ENCODE data around the gene SHISAL2A.
A peak's percentile ranks its signal among the peaks of the same experiment; 100 is the strongest.

The SHISAL2A gene

DNA sequence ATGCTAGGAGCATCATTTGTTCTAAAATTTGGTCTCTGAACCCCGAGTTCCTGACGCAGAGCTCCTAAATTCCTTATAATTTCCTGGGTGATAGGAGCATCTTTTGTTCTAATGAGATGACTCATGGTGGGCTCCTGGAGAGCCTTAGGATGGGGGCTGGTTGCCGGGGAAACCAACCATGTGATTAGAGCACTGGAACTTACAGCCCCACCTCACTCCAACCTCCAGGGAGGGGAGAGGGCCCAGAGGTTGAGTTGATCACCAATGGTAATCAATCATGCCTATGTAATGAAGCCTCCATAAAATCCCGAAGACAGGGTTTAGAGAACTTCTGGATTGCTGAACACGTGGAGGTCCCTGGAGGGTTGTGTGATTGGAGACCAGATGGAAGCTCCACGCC, 7.7 kb downstream of the SHISAL2A start:
- no peaks in the 10 kb centered on the region for H3K79me2 ChIP-seq (ENCODE audit: control insufficient read depth, insufficient read depth, low read length)
- no peaks in the 10 kb centered on the region for H3K36me3 ChIP-seq (ENCODE audit: control insufficient read depth, insufficient read depth, low read length)
- H3K23ac ChIP-seq (ENCODE audit: low read length), result no peak overlapping the region
- no peaks in the 10 kb centered on the region for H3K27me3 ChIP-seq (ENCODE audit: insufficient read depth, low read length, poor library complexity)
- no CpG with 5 or more reads among the region's 6 CpGs for WGBS (ENCODE audit: extremely low coverage, insufficient coverage, low lambda C conversion rate)
- H3K79me1 ChIP-seq (ENCODE audit: low read length), result no peaks in the 10 kb centered on the region
- H3K56ac ChIP-seq (ENCODE audit: low read length), result no peak overlapping the region
- no peak overlapping the region for H3K9ac ChIP-seq (ENCODE audit: low read length)
- H3K18ac ChIP-seq (ENCODE audit: low read length), result no peak overlapping the region
- H3K27ac ChIP-seq (ENCODE audit: low read depth, low read length), result no peak overlapping the region
- H4K5ac ChIP-seq (ENCODE audit: low read length), result no peak overlapping the region
- H2BK5ac ChIP-seq (ENCODE audit: low read length), result no peak overlapping the region
- no peak overlapping the region for H3K4me2 ChIP-seq (ENCODE audit: low read length)
- H3K4me1 ChIP-seq (ENCODE audit: control insufficient read depth, low read depth, low read length), result peaks cover 16% of the 10 kb centered on the region
- no peak overlapping the region for H2BK120ac ChIP-seq (ENCODE audit: low read depth, low read length)
- DNase-seq, result peak; percentile 33
- H3K4me3 ChIP-seq (ENCODE audit: low read length), result no peak overlapping the region
- no peak overlapping the region for H3K4ac ChIP-seq (ENCODE audit: low read depth, low read length)
- no peak overlapping the region for H2AK5ac ChIP-seq (ENCODE audit: low read length)
- no peak overlapping the region for H2BK15ac ChIP-seq (replicated peaks; ENCODE audit: low read depth)
- no peak overlapping the region for H4K8ac ChIP-seq (ENCODE audit: low read depth, low read length)

DNA sequence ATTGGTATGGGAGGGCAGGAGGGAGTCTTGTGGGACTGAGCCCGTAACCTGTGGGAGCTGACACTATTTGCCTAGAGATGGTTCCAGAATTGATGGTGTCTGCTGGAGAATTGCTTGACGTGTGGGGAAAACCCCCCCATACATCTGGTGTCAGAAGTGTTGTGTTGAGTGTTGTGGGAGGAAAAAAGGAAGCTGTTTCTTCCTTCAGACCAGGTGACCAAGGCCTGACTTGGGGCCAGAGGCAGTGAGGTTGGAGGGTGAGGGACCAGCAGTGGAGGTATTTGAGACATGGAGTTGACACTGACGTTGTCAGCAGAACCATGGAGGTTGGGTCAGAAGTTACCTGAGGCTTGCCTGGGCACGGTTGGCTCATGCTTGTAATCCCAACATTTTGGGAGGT, 8.3 kb downstream of the SHISAL2A start:
- no peaks in the 10 kb centered on the region for H3K79me2 ChIP-seq (ENCODE audit: control insufficient read depth, insufficient read depth, low read length)
- no peak overlapping the region for H2BK15ac ChIP-seq (replicated peaks; ENCODE audit: low read depth)
- H3K4me3 ChIP-seq (ENCODE audit: low read length), result no peak overlapping the region
- H2AK5ac ChIP-seq (ENCODE audit: low read length), result no peak overlapping the region
- peaks cover 16% of the 10 kb centered on the region for H3K4me1 ChIP-seq (ENCODE audit: control insufficient read depth, low read depth, low read length)
- no peak for DNase-seq
- H4K8ac ChIP-seq (ENCODE audit: low read depth, low read length), result no peak overlapping the region
- no peaks in the 10 kb centered on the region for H3K79me1 ChIP-seq (ENCODE audit: low read length)
- H3K27me3 ChIP-seq (ENCODE audit: insufficient read depth, low read length, poor library complexity), result no peaks in the 10 kb centered on the region
- no peak overlapping the region for H3K23ac ChIP-seq (ENCODE audit: low read length)
- H2BK5ac ChIP-seq (ENCODE audit: low read length), result no peak overlapping the region
- no peak overlapping the region for H4K5ac ChIP-seq (ENCODE audit: low read length)
- no peak overlapping the region for H3K4me2 ChIP-seq (ENCODE audit: low read length)
- H3K56ac ChIP-seq (ENCODE audit: low read length), result no peak overlapping the region
- H3K18ac ChIP-seq (ENCODE audit: low read length), result no peak overlapping the region
- WGBS (ENCODE audit: extremely low coverage, insufficient coverage, low lambda C conversion rate), result no CpG with 5 or more reads among the region's 4 CpGs
- no peak overlapping the region for H3K27ac ChIP-seq (ENCODE audit: low read depth, low read length)
- no peak overlapping the region for H3K4ac ChIP-seq (ENCODE audit: low read depth, low read length)
- H2BK120ac ChIP-seq (ENCODE audit: low read depth, low read length), result no peak overlapping the region
- no peaks in the 10 kb centered on the region for H3K36me3 ChIP-seq (ENCODE audit: control insufficient read depth, insufficient read depth, low read length)
- no peak overlapping the region for H3K9ac ChIP-seq (ENCODE audit: low read length)

DNA sequence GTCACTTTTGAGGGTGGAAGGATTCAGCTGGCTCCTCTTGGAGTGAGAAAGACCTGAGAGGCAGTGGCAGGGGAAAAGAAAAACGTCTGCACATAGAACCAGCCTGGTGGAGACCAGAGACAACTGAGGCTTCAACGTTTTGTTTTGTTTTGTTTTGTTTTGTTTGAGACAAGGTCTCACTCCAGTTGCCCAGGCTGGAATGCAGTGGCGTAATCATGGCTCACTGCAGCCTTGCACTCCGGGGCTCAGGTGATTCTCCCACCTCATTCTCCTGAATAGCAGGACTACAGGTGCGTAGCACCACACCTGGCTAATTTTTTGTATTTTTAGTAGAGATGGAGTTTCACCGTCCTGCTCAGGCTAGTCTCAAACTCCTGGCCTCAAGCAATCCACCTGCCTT, 12.3 kb downstream of the SHISAL2A start:
- Histone ChIP-seq H3K4me2 (ENCODE audit: low read length) (no peak overlapping the region), H3K4me3 (ENCODE audit: low read length) (no peak overlapping the region), H3K4me1 (ENCODE audit: control insufficient read depth, low read depth, low read length) (no peaks in the 10 kb centered on the region), H3K27me3 (ENCODE audit: insufficient read depth, low read length, poor library complexity) (no peaks in the 10 kb centered on the region), H2BK5ac (ENCODE audit: low read length) (no peak overlapping the region), H3K56ac (ENCODE audit: low read length) (no peak overlapping the region), H4K8ac (ENCODE audit: low read depth, low read length) (no peak overlapping the region), H3K79me1 (ENCODE audit: low read length) (no peaks in the 10 kb centered on the region), H2BK15ac (replicated peaks; ENCODE audit: low read depth) (no peak overlapping the region), H3K4ac (ENCODE audit: low read depth, low read length) (no peak overlapping the region), H2BK120ac (ENCODE audit: low read depth, low read length) (no peak overlapping the region), H3K23ac (ENCODE audit: low read length) (no peak overlapping the region), H3K79me2 (ENCODE audit: control insufficient read depth, insufficient read depth, low read length) (no peaks in the 10 kb centered on the region), H3K36me3 (ENCODE audit: control insufficient read depth, insufficient read depth, low read length) (no peaks in the 10 kb centered on the region), H3K18ac (ENCODE audit: low read length) (no peak overlapping the region), H4K5ac (ENCODE audit: low read length) (no peak overlapping the region), H3K27ac (ENCODE audit: low read depth, low read length) (no peak overlapping the region), H3K9ac (ENCODE audit: low read length) (no peak overlapping the region), H2AK5ac (ENCODE audit: low read length) (no peak overlapping the region)
- WGBS (ENCODE audit: extremely low coverage, insufficient coverage, low lambda C conversion rate), result no CpG with 5 or more reads among the region's 6 CpGs
- no peak for DNase-seq

DNA sequence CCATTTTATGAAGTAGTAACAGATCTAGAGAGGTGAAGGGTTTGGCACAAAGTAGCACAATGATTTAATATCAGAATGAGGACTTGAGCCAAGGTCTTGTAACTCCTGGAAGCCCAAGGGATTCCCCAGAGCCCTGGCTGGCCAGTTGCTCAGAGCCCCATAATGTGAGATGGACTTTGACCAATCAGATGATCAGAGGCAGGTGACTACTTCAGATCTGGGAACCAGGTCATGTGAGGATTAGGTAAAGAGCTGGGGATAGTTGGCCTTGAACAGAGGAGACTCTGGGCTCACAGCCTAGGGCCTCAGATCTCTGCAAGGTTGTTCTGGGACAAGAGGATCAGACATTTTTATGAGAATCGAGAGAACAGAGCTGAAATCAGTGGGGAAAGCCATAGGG, 18.9 kb downstream of the SHISAL2A start:
- no peak overlapping the region for H2BK15ac ChIP-seq (replicated peaks; ENCODE audit: low read depth)

DNA sequence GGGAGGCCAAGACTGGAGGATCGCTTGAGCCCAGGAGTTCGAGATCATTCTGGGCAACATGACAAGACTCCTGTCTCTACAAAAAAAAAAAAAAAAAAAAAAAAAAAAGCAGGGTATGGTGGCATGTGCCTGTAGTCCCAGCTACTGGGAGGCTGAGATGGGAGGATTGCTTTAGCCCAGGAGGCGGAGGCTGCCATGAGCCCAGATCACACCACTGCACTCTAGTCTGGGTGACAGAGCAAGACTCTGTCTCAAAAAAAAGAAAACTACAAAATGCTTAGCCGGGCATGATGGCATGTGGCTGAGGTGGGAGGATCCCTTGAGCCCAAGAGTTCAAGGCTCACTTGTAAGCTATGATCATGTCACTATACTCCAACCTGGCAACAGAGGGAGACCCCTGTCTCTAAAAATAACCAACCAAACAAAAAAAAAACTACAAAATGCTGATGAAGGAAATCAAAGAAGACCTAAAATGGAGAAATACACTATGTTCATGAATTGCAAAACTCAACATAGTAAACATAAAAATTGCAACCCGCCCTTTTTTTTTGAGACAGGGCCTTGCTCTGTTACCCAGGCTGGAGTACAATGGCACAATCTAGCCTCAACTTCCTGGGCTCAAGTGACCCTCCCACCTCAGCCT, 20.4 kb downstream of the SHISAL2A start:
- H3K23ac ChIP-seq (ENCODE audit: low read length), result no peak overlapping the region
- no peaks in the 10 kb centered on the region for H3K27me3 ChIP-seq (ENCODE audit: insufficient read depth, low read length, poor library complexity)
- WGBS (ENCODE audit: extremely low coverage, insufficient coverage, low lambda C conversion rate), result no CpG with 5 or more reads among the region's 5 CpGs
- H3K79me2 ChIP-seq (ENCODE audit: control insufficient read depth, insufficient read depth, low read length), result no peaks in the 10 kb centered on the region
- no peak for DNase-seq
- no peak overlapping the region for H3K4me2 ChIP-seq (ENCODE audit: low read length)
- H2BK15ac ChIP-seq (replicated peaks; ENCODE audit: low read depth), result no peak overlapping the region
- no peak overlapping the region for H2BK5ac ChIP-seq (ENCODE audit: low read length)
- H4K5ac ChIP-seq (ENCODE audit: low read length), result no peak overlapping the region
- H2AK5ac ChIP-seq (ENCODE audit: low read length), result no peak overlapping the region
- H3K4ac ChIP-seq (ENCODE audit: low read depth, low read length), result no peak overlapping the region
- H3K4me3 ChIP-seq (ENCODE audit: low read length), result no peak overlapping the region
- H3K18ac ChIP-seq (ENCODE audit: low read length), result no peak overlapping the region
- H3K56ac ChIP-seq (ENCODE audit: low read length), result no peak overlapping the region
- no peaks in the 10 kb centered on the region for H3K79me1 ChIP-seq (ENCODE audit: low read length)
- H3K9ac ChIP-seq (ENCODE audit: low read length), result no peak overlapping the region
- no peak overlapping the region for H4K8ac ChIP-seq (ENCODE audit: low read depth, low read length)
- no peaks in the 10 kb centered on the region for H3K36me3 ChIP-seq (ENCODE audit: control insufficient read depth, insufficient read depth, low read length)
- H3K27ac ChIP-seq (ENCODE audit: low read depth, low read length), result no peak overlapping the region
- no peaks in the 10 kb centered on the region for H3K4me1 ChIP-seq (ENCODE audit: control insufficient read depth, low read depth, low read length)
- no peak overlapping the region for H2BK120ac ChIP-seq (ENCODE audit: low read depth, low read length)

More for the DNA sequence above, 18.9 kb downstream of the SHISAL2A start:
- no peak overlapping the region for H2AK5ac ChIP-seq (ENCODE audit: low read length)
- no peaks in the 10 kb centered on the region for H3K79me2 ChIP-seq (ENCODE audit: control insufficient read depth, insufficient read depth, low read length)
- no peak overlapping the region for H2BK120ac ChIP-seq (ENCODE audit: low read depth, low read length)
- DNase-seq, result no peak
- no CpG with 5 or more reads among the region's 1 CpG for WGBS (ENCODE audit: extremely low coverage, insufficient coverage, low lambda C conversion rate)
- no peak overlapping the region for H4K5ac ChIP-seq (ENCODE audit: low read length)
- no peak overlapping the region for H3K18ac ChIP-seq (ENCODE audit: low read length)
- no peak overlapping the region for H3K4me3 ChIP-seq (ENCODE audit: low read length)
- no peaks in the 10 kb centered on the region for H3K79me1 ChIP-seq (ENCODE audit: low read length)
- H3K9ac ChIP-seq (ENCODE audit: low read length), result no peak overlapping the region
- H3K4me2 ChIP-seq (ENCODE audit: low read length), result no peak overlapping the region
- no peak overlapping the region for H3K27ac ChIP-seq (ENCODE audit: low read depth, low read length)
- no peaks in the 10 kb centered on the region for H3K4me1 ChIP-seq (ENCODE audit: control insufficient read depth, low read depth, low read length)
- H4K8ac ChIP-seq (ENCODE audit: low read depth, low read length), result no peak overlapping the region
- H3K36me3 ChIP-seq (ENCODE audit: control insufficient read depth, insufficient read depth, low read length), result no peaks in the 10 kb centered on the region
- no peak overlapping the region for H3K23ac ChIP-seq (ENCODE audit: low read length)
- H3K27me3 ChIP-seq (ENCODE audit: insufficient read depth, low read length, poor library complexity), result no peaks in the 10 kb centered on the region
- H3K4ac ChIP-seq (ENCODE audit: low read depth, low read length), result no peak overlapping the region
- no peak overlapping the region for H3K56ac ChIP-seq (ENCODE audit: low read length)
- no peak overlapping the region for H2BK5ac ChIP-seq (ENCODE audit: low read length)

DNA sequence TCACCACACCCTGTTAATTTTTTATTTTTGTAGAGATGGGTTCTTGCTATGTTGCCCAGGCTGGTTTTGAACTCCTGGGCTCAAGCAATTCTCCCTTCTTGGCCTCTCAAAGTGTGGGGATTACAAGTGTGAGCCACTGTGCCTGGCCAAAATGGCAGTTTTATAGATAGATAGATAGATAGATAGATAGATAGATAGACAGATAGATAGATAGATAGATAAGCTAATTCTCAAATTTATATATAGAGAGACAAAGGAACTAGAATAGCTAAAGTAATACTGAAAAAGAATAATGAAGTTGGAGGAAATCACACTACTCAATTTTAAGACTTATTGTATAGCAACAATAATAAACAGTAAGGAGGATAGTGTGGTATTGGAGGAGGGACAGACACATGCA, 21.1 kb downstream of the SHISAL2A start:
- no peak overlapping the region for H3K23ac ChIP-seq (ENCODE audit: low read length)
- H3K79me1 ChIP-seq (ENCODE audit: low read length), result no peaks in the 10 kb centered on the region
- H4K8ac ChIP-seq (ENCODE audit: low read depth, low read length), result no peak overlapping the region
- no peak overlapping the region for H4K5ac ChIP-seq (ENCODE audit: low read length)
- H2BK120ac ChIP-seq (ENCODE audit: low read depth, low read length), result no peak overlapping the region
- H3K18ac ChIP-seq (ENCODE audit: low read length), result no peak overlapping the region
- H3K27me3 ChIP-seq (ENCODE audit: insufficient read depth, low read length, poor library complexity), result no peaks in the 10 kb centered on the region
- no peak overlapping the region for H3K4ac ChIP-seq (ENCODE audit: low read depth, low read length)
- H3K4me1 ChIP-seq (ENCODE audit: control insufficient read depth, low read depth, low read length), result no peaks in the 10 kb centered on the region
- H3K9ac ChIP-seq (ENCODE audit: low read length), result no peak overlapping the region
- no peak overlapping the region for H2BK5ac ChIP-seq (ENCODE audit: low read length)
- H3K27ac ChIP-seq (ENCODE audit: low read depth, low read length), result no peak overlapping the region
- no peaks in the 10 kb centered on the region for H3K79me2 ChIP-seq (ENCODE audit: control insufficient read depth, insufficient read depth, low read length)
- DNase-seq, result no peak
- H3K4me3 ChIP-seq (ENCODE audit: low read length), result no peak overlapping the region
- H3K56ac ChIP-seq (ENCODE audit: low read length), result no peak overlapping the region
- H3K4me2 ChIP-seq (ENCODE audit: low read length), result no peak overlapping the region
- H3K36me3 ChIP-seq (ENCODE audit: control insufficient read depth, insufficient read depth, low read length), result no peaks in the 10 kb centered on the region
- no peak overlapping the region for H2BK15ac ChIP-seq (replicated peaks; ENCODE audit: low read depth)
- H2AK5ac ChIP-seq (ENCODE audit: low read length), result no peak overlapping the region
